DND-41 (cell line): ENCODE data around the gene TMEM87B.
A peak's percentile ranks its signal among the peaks of the same experiment; 100 is the strongest.

Experiments used
- ATAC-seq: fragments of 200-7000 bp; cut with Tn5 transposase; 3 replicates; pipeline ENCODE4 v1.9.1; 2021; ENCODE audit warnings: low read depth; ENCODE audit not compliant: insufficient read depth
- DNase-seq: peaks from one replicate; pipeline ENCODE4 v3.0.0-alpha.2; 2020
- H2AFZ ChIP-seq: 2 replicates; pipeline ENCODE4 v1.6.0; 2012; ENCODE audit warnings: low read depth, low read length
- H3K27ac ChIP-seq: 2 replicates; pipeline ENCODE4 v1.5.1; 2012; ENCODE audit warnings: low read length, inconsistent platforms
- H3K27me3 ChIP-seq: fragments of 200-600 bp; sonication (generic); 2 replicates; pipeline ENCODE4 v1.6.0; 2012; ENCODE audit warnings: low read length, mild to moderate bottlenecking, inconsistent platforms; ENCODE audit not compliant: insufficient read depth, poor library complexity
- H3K36me3 ChIP-seq: 2 replicates; pipeline ENCODE4 v1.5.1; 2012; ENCODE audit warnings: low read length, inconsistent platforms; ENCODE audit not compliant: insufficient read depth
- H3K4me1 ChIP-seq: 2 replicates; pipeline ENCODE4 v1.5.1; 2012; ENCODE audit warnings: mild to moderate bottlenecking, low read length; ENCODE audit not compliant: insufficient read depth
- H3K4me2 ChIP-seq: 2 replicates; pipeline ENCODE4 v1.6.0; 2012; ENCODE audit warnings: mild to moderate bottlenecking, moderate library complexity, low read length, inconsistent platforms; ENCODE audit not compliant: insufficient read depth
- H3K4me3 ChIP-seq, 2 experiments: fragments of 200-600 bp in 1 of 2; shearing (Covaris generic) in 1 of 2; 2 replicates each; pipeline ENCODE4 v1.5.1; 2012 to 2016; ENCODE audit warnings: inconsistent platforms in 2 of 2, low read length in 2 of 2, mild to moderate bottlenecking in 2 of 2, low read depth in 1 of 2, moderate library complexity in 1 of 2
- H3K79me2 ChIP-seq: 2 replicates; pipeline ENCODE4 v1.6.0; 2012; ENCODE audit warnings: low read length, inconsistent platforms; ENCODE audit not compliant: insufficient read depth
- H3K9ac ChIP-seq: 2 replicates; pipeline ENCODE4 v1.6.0; 2012; ENCODE audit warnings: low read depth, mild to moderate bottlenecking, inconsistent platforms, low read length, moderate library complexity
- H3K9me3 ChIP-seq: 2 replicates; pipeline ENCODE4 v1.5.1; 2012; ENCODE audit warnings: low read length, moderate library complexity, mild to moderate bottlenecking, inconsistent platforms; ENCODE audit not compliant: insufficient read depth, severe bottlenecking
- H4K20me1 ChIP-seq: 2 replicates; pipeline ENCODE4 v1.6.0; 2012; ENCODE audit warnings: low read length; ENCODE audit not compliant: insufficient read depth
- CTCF ChIP-seq: IDR thresholded peaks from 2 replicates; pipeline ENCODE4 v1.5.1; 2012; ENCODE audit warnings: borderline replicate concordance, low read length, moderate library complexity, mild to moderate bottlenecking; ENCODE audit not compliant: poor library complexity, severe bottlenecking; ENCODE audit errors: extremely low read depth
- EZH2 ChIP-seq: IDR thresholded peaks from 3 replicates; pipeline ENCODE4 v1.6.1; 2012; ENCODE audit warnings: borderline replicate concordance, low read depth, mild to moderate bottlenecking, moderate library complexity, low read length, inconsistent platforms; ENCODE audit not compliant: severe bottlenecking

The TMEM87B gene

GRCh38 chr2:112118148-112118547 is 63.1 kb downstream of the TMEM87B start:
- no peak overlapping the region for H3K27ac ChIP-seq
- no peaks in the 10 kb centered on the region for H3K27me3 ChIP-seq
- H3K4me3 ChIP-seq = no peak overlapping the region
- TF ChIP-seq CTCF (no peak), EZH2 (no peak)
- H3K79me2 ChIP-seq = no peaks in the 10 kb centered on the region
- no peaks in the 10 kb centered on the region for H3K4me1 ChIP-seq
- H3K9ac ChIP-seq = no peak overlapping the region
- ATAC-seq = no peak
- no peak overlapping the region for H2AFZ ChIP-seq
- H3K4me2 ChIP-seq = no peak overlapping the region
- DNase-seq = no peak
- no peaks in the 10 kb centered on the region for H3K9me3 ChIP-seq
- H4K20me1 ChIP-seq = no peaks in the 10 kb centered on the region
- peaks cover 13% of the 10 kb centered on the region; the same call in 1 of the 2 replicates for H3K36me3 ChIP-seq

GRCh38 chr2:112121682-112122254 is 66.7 kb downstream of the TMEM87B start:
- peak; percentile 71 for TF ChIP-seq CTCF
- no peak for TF ChIP-seq EZH2
- Histone ChIP-seq H3K36me3 (peaks cover 11% of the 10 kb centered on the region; the same call in 1 of the 2 replicates), H2AFZ (no peak overlapping the region), H3K9ac (no peak overlapping the region), H4K20me1 (no peaks in the 10 kb centered on the region), H3K9me3 (no peaks in the 10 kb centered on the region), H3K27ac (no peak overlapping the region), H3K27me3 (no peaks in the 10 kb centered on the region), H3K79me2 (no peaks in the 10 kb centered on the region), H3K4me3 (no peak overlapping the region), H3K4me2 (no peak overlapping the region), H3K4me1 (no peaks in the 10 kb centered on the region)
- ATAC-seq (no peak), DNase-seq (peak; percentile 45)

- DNase-seq (no peak), ATAC-seq (no peak)
- no peak overlapping the region for H2AFZ ChIP-seq
- no peaks in the 10 kb centered on the region for H3K79me2 ChIP-seq
- H3K36me3 ChIP-seq = no peaks in the 10 kb centered on the region
- H4K20me1 ChIP-seq = no peaks in the 10 kb centered on the region
- TF ChIP-seq CTCF = no peak
- TF ChIP-seq EZH2 = no peak
- no peaks in the 10 kb centered on the region for H3K27me3 ChIP-seq
- H3K4me1 ChIP-seq = no peaks in the 10 kb centered on the region
- no peak overlapping the region for H3K27ac ChIP-seq
- no peak overlapping the region for H3K4me2 ChIP-seq
- H3K9ac ChIP-seq = no peak overlapping the region
- H3K4me3 ChIP-seq = no peak overlapping the region
- H3K9me3 ChIP-seq = peaks cover 7% of the 10 kb centered on the region
Measured at GRCh38 chr2:112129060-112129459, 74.0 kb downstream of the TMEM87B start.
